Measurements from ENCODE around the gene MS4A15.
"Not testable (repeated sequence)": the region's sequence is repeated elsewhere in the genome, so short reads cannot be mapped to it uniquely, and the experiment has no call there.

The MS4A15 gene

DNA sequence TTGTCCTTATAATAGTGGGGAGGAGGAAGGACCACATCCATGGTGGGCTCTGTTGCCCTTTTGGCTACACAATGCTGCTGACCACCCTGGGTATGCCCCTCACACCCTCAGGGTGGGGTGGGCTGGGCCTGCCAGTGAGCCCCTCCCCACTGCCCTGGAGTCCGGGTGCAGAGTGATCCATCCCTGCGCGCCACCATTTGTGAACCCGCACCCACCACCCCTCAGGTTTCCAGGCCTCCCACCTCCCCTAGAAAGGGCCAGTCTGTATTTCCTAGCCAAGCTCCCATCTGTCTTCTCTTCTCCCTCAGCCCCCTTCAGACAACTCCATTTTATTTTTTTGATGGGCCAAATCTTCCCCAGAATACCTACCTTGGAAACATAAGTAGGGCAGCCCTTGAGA, 53.5 kb downstream of the MS4A15 start:
- DNase-seq = no peak

DNA sequence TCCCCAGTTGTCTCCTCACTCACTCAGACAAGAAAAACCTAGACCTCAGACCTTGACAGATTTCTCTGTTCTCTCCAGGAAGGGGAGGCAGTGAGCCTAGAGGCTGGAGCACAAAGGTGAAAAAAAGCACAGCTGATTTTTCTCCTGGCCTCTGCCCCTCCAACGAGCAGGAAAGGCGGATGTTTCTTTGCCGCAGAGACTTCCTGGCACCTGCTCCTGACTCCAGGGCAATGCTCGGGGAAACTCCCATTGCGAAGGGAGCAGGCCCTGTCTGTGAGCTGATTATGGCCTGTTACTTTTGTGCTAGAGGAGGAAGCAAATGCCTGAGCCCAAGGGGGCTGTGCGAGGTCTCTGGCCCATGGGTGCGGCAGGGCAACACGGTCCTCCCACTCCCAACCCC, 53.9 kb downstream of the MS4A15 start:
- no peak for DNase-seq

DNA sequence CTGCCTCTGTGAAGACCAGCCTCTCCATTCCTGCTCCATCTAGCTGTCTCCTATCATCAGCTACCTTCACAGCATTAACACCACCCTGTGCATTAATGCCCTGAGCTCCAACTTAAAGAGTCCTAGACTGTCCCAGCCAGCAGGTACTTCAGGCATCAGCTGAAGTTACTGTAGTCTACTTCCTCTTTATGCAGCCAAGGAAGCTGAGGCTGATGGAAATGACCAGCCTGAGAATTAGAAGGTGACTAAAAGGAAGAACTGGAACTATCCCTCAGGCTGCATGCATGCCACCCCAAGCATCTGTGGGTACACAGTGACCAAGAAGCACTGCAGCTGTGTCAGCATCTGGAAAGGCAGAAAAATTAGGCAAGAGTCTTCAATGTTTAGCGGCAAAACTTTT, 56.7 kb downstream of the MS4A15 start:
- DNase-seq = peak; percentile 13

DNA sequence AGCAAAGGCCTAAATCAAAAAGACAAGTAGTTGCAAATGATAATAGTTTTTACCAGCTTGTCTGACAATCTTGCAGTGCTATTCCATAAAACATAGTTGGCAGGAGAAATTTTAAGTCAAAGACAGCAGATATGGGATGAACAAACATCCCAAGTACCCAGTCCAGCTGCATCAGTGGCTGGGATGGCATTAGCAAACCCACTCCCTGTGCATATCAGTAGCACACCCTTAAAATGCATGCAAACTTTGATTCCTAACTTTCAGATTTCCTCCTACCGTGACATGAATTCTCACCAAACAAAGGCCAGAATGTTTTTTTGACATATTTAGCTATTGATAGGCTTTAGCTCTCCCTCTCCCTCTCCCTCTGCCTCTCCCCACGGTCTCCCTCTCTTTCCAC, 57.4 kb downstream of the MS4A15 start:
- DNase-seq = no peak

DNA sequence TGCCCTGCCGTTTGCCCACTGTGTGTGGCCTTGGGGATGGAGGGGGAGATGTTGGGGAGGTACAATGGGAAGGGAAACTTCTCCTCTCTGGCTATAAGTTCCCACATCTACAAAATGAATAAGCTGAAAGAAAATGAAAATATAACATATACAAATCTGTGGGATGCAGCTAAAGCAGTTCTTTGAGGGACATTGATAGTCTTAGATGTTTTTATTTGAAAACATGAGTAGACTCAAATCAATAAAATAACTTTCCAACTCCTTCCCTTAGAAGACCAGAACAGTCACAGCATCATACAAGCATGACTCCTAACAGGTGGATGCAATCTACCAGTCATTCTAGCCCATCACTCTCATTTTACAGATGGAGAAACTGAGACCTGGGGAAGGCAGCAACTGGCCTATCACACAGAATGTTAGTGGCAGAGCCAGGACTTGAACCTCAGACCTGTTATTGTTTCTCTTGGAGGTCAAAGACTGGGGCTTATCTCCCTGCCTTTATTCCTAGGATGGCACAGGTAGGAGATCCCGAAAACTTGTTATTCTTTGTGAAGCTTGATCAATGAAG, 60.0 kb downstream of the MS4A15 start:
- DNase-seq = no peak

DNA sequence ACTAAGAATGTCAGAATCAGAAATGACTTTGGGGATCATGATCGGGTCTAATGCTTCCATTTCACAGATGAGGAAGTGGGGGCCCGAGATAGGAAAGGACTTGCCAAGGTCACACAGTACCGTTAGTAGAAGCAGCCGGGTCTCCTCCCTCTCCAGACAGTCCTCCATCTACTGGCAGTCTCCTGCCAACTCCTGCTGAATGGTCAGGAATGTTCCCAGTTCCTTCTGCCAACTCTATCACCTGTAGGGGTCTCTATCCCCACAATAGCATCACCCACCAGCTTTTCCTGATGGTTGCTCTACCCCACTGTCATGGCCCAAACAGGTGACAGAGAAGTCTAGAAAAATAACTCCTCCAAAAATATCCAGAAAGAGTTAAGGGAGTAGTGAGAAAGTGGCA, 61.4 kb downstream of the MS4A15 start:
- no peak for DNase-seq

DNA sequence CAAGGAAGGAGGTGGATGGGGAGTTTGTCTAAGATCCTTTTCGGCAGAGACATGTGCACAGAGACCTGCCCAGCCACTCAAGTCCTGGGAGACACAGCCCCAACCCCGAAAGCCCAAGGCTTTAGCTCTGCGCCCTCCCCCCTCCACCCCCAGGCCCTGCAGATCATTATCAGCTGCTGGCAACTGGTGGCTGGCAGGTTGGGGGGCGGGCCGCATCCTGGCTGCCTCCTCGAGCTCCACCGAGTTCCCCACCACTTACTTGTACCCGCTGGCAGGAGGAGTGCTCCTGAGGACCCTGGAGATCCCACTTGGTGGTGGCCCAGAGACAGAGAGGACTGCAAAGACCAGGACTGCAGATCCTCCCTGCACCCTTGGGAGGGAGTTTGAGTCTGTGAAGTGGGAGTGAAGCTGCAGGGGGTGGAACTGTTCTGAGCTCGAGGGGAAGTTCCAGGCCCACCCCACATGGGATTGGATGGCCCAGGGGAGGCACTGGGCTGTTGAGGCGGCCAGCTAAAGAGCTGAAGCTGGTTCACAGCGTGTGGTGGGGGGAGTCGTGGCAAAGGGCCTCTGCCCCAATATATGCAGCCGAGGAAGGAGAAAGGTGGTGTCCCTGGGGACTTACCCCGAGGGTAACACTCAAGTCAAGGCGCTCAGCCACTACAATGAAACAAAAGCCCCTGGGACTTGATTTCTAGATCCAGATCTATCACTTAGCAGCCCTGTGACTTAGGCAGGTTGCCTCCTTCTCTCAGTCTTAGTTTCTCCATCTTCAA, 65.3 kb downstream of the MS4A15 start:
- no peak for DNase-seq

DNA sequence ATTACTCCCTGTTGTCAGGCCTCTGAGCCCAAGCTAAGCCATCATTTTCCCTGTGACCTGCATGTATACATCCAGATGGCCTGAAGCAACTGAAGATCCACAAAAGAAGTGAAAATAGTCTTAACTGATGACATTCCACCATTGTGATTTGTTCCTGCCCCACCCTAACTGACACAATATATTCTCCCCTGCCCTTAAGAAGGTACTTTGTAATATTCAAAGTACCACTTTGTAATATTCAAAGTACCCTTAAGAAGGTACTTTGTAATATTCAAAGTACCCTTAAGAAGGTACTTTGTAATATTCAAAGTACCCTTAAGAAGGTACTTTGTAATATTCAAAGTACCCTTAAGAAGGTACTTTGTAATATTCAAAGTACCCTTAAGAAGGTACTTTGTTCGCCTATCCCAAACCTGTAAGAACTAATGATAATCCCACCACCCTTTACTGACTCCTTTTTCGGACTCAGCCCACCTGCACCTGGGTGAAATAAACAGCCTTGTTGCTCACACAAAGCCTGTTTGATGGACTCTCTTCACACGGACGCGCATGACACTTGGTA, 67.2 kb downstream of the MS4A15 start:
- DNase-seq = not testable (repeated sequence)

DNA sequence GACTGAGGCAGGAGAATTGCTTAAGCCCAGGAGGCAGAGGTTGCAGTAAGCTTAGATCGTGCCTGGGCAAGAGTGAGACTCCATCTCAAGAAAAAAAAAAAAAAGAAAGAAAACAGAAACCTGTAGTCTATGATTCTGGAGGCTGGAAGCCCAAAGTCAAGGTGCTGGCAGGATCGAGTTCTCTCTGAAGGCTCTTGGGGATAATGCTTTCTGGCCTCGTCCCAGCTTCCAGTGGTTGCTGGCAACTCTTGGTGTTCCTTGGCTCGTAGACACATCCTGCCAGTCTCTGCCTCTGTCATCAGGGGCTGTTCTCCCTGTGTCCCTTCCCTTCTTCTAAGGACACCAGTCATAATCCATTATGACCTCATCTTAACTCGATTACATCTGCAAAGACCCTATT, 68.5 kb downstream of the MS4A15 start:
- DNase-seq = no peak

DNA sequence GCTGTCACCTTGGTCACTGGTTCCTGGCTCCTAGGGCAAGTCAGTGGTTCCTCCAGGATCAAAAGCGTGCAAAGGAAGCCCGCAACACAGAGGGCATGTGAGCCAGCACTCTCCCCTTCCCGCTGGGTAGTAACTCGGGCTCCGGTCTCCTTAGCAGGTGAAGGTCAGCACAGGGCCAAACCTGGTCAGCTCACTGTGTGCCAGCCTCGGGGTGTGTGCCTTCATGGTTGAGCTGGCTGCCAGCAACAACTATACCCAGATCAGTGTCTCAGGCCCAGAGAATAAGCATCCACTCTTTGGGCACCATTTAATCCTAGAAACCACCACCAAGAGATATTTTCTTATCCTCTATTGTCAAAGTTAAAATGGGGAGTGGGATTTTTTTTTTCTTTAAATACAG, 69.1 kb downstream of the MS4A15 start:
- DNase-seq = no peak
